Naive thymus-derived CD4-positive, alpha-beta T cell (primary cell): Measurements from ENCODE around the gene METAP1D. TPM values are rescaled to one million over a fixed set of nuclear protein-coding genes. Genes with fewer than 3 reads are reported as not detected.

Experiments used
- ATAC-seq: fragments of 150-1000 bp; cut with Tn5 transposase; 2 replicates; pipeline ENCODE4 v1.10.0; 2021; ENCODE audit warnings: mild to moderate bottlenecking, moderate library complexity
- CTCF ChIA-PET: fragments of 350-600 bp; sonication (Branson Sonifier 250); formaldehyde crosslinking; loops from one replicate; lab custom pipeline; 2021; ENCODE audit warnings: antibody characterized with exemption; lab: Charles Lee
- POLR2A ChIA-PET: fragments of 350-600 bp; sonication (Branson Sonifier 250); formaldehyde crosslinking; loops from one replicate; lab custom pipeline; 2021; ENCODE audit warnings: antibody characterized with exemption, inconsistent platforms; lab: Charles Lee
- DNase-seq, 9 donors: peaks; one replicate each; pipeline versions ENCODE4 v3.0.0 to v3.0.0-alpha.2; 2020 to 2022; ENCODE audit warnings: mixed read lengths in 1 of 9
- H3K27ac ChIP-seq: one replicate; pipeline ENCODE4 v1.7.0; 2013; ENCODE audit warnings: mild to moderate bottlenecking, low read depth, low read length, moderate library complexity
- H3K27me3 ChIP-seq, 2 donors: one replicate each; pipeline ENCODE4 v1.7.0; 2013; ENCODE audit warnings: low read length in 2 of 2, mild to moderate bottlenecking in 2 of 2, moderate library complexity in 2 of 2; ENCODE audit not compliant: control insufficient read depth in 2 of 2, insufficient read depth in 2 of 2
- H3K36me3 ChIP-seq, 3 experiments: 1 replicate in 2 of 3; 2 replicates in 1 of 3; pipeline ENCODE4 v1.7.0; 2013; ENCODE audit warnings: low read length in 3 of 3, mild to moderate bottlenecking in 3 of 3, moderate library complexity in 1 of 3; ENCODE audit not compliant: insufficient read depth in 3 of 3, control insufficient read depth in 2 of 3
- H3K4me1 ChIP-seq, 2 donors: one replicate each; pipeline ENCODE4 v1.7.0; 2013; ENCODE audit warnings: low read length in 2 of 2, mild to moderate bottlenecking in 2 of 2, moderate library complexity in 1 of 2; ENCODE audit not compliant: control insufficient read depth in 2 of 2, insufficient read depth in 2 of 2
- H3K4me3 ChIP-seq: 2 replicates; pipeline ENCODE4 v1.7.0; 2013; ENCODE audit warnings: mild to moderate bottlenecking, low read length
- H3K9me3 ChIP-seq, 3 experiments: 1 replicate in 2 of 3; 2 replicates in 1 of 3; pipeline ENCODE4 v1.7.0; 2013; ENCODE audit warnings: low read length in 3 of 3; ENCODE audit not compliant: control insufficient read depth in 2 of 3
- H3K27ac Mint-ChIP-seq, 9 donors: one replicate each; pipeline ENCODE4 v1.8.0; 2020 to 2022; ENCODE audit warnings: mixed read lengths in 9 of 9, mild to moderate bottlenecking in 8 of 9, moderate library complexity in 5 of 9, inconsistent platforms in 2 of 9
- H3K27me3 Mint-ChIP-seq, 5 donors: one replicate each; pipeline ENCODE4 v1.8.0; 2021 to 2022; ENCODE audit warnings: mixed read lengths in 5 of 5, mild to moderate bottlenecking in 1 of 5
- H3K36me3 Mint-ChIP-seq, 5 donors: one replicate each; pipeline ENCODE4 v1.8.0; 2020 to 2022; ENCODE audit warnings: mixed read lengths in 5 of 5, mild to moderate bottlenecking in 3 of 5, inconsistent platforms in 1 of 5
- H3K4me1 Mint-ChIP-seq, 7 donors: one replicate each; pipeline ENCODE4 v1.8.0; 2020 to 2022; ENCODE audit warnings: mixed read lengths in 7 of 7, mild to moderate bottlenecking in 3 of 7, inconsistent platforms in 1 of 7
- H3K4me3 Mint-ChIP-seq, 10 donors: one replicate each; pipeline ENCODE4 v1.8.0; 2020 to 2022; ENCODE audit warnings: mild to moderate bottlenecking in 10 of 10, mixed read lengths in 10 of 10, moderate library complexity in 6 of 10, inconsistent platforms in 2 of 10
- H3K9me3 Mint-ChIP-seq, 11 donors: one replicate each; pipeline ENCODE4 v1.8.0; 2020 to 2022; ENCODE audit warnings: mixed read lengths in 11 of 11, mild to moderate bottlenecking in 4 of 11, inconsistent platforms in 1 of 11, moderate library complexity in 1 of 11
- intact Hi-C, 2 donors: fragments of 100-400 bp; cut with micrococcal nuclease; formaldehyde crosslinking; loops; one replicate each; pipeline ENCODE4 v1.15.1; 2023
- polyA plus RNA-seq, 2 donors: library from polyadenylated mRNA; unstranded; fragments of 300-500 nt; fragmentation: Illumina TruSeq; gene quantifications; one replicate each; pipeline ENCODE4 v1.2.3, GENCODE V29; 2021
- total RNA-seq, 6 experiments: library from RNA in 5 of 6; stranded (reverse) in 5 of 6; gene quantifications; 1 replicate in 5 of 6; 2 replicates in 1 of 6; pipeline ENCODE4 v1.2.3 and lab custom pipeline; 2021 to 2026

METAP1D gene
- total and polyA plus RNA-seq, 7 experiments from 2014 or later: 3.3 to 12.2 (median 5.6) TPM

- Mint-ChIP-seq H3K4me3 (peak overlapping the region; percentile 38 to 84 (median 76)), H3K27me3 (peaks cover 64 to 87% (median 72%) of the 10 kb centered on the region in 5 donors), H3K36me3 (peaks cover 0 to 8% (median 4%) of the 10 kb centered on the region in 5 donors), H3K27ac (peak overlapping the region in 4 of 9 donors; percentile 40 to 89 (median 56)), H3K4me1 (peaks cover 23 to 62% (median 46%) of the 10 kb centered on the region in 7 donors), H3K9me3 (peaks cover 0 to 16% (median 2%) of the 10 kb centered on the region in 11 donors)
- peaks cover 61 to 93% of the 10 kb centered on the region in 2 donors for H3K27me3 ChIP-seq
- peaks cover 42 to 67% of the 10 kb centered on the region in 2 donors for H3K4me1 ChIP-seq
- ChIA-PET POLR2A (interaction anchor here (0.6 to 2.6 kb wide), 4 partner anchors 9 to 357 kb away, joined by 3 to 10 read pairs (median 3); no protein-coding TSS in a partner anchor), CTCF (interaction anchor here (0.9 to 2.0 kb wide), 2 partner anchors 365 to 617 kb away, joined by 3 to 7 read pairs; no protein-coding TSS in a partner anchor)
- intact Hi-C loops: loop anchor here in 1 of 2 donors (5.0 kb wide), 1 partner anchor 1275 kb away; no protein-coding TSS in a partner anchor
- peaks cover 0 to 3% (median 0%) of the 10 kb centered on the region in 3 experiments for H3K9me3 ChIP-seq
- peak in 4 of 9 donors; percentile 15 to 34 (median 29) for DNase-seq
- no peak overlapping the region for H3K27ac ChIP-seq
- no peak for ATAC-seq
- H3K36me3 ChIP-seq: no peaks in the 10 kb centered on the region
- H3K4me3 ChIP-seq: peak overlapping the region; percentile 25
Observed at GRCh38 chr2:172096626-172097547, 97.1 kb downstream of the METAP1D start.

DNA sequence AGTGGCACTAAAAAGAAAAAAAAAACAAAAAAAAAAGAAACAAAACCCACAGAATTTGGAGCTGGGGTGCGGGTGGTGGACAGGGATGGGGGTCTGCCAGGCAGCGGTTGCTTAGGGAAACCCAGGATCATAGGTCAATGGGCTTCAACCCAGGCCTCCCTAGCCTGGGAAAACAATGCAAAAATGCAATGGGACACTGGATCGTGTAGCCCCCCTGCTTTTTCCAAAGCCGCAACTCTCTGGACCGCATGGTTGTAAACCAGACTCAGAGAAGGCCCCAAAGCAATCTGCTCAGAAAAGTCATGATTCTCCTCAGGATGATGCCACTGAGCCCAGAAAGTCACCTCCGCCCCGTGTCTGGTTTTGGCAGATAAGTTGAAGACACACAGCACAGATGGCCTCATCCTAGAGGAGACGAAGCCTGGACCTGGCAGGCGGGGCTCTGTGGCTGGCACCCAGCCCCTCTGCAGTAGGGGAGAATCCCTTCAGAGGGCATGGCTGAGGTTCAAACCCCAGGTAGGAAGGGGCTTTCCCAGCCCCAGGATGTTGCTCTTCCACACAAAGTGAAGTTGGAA, 97.9 kb downstream of the METAP1D start:
- ATAC-seq: no peak
- H3K27me3 ChIP-seq: peaks cover 60 to 87% of the 10 kb centered on the region in 2 donors
- Mint-ChIP-seq H3K4me3 (peak overlapping the region in 8 of 10 donors; percentile 10 to 84 (median 52)), H3K9me3 (peaks cover 0 to 12% (median 2%) of the 10 kb centered on the region in 11 donors), H3K4me1 (peaks cover 28 to 69% (median 51%) of the 10 kb centered on the region in 7 donors), H3K36me3 (peaks cover 0 to 8% (median 4%) of the 10 kb centered on the region in 5 donors), H3K27me3 (peaks cover 64 to 86% (median 69%) of the 10 kb centered on the region in 5 donors), H3K27ac (peak overlapping the region in 1 of 9 donors; percentile 52)
- peaks cover 0 to 3% (median 0%) of the 10 kb centered on the region in 3 experiments for H3K9me3 ChIP-seq
- no peak overlapping the region for H3K4me3 ChIP-seq
- H3K4me1 ChIP-seq: peaks cover 44 to 70% of the 10 kb centered on the region in 2 donors
- CTCF ChIA-PET: no interaction called here
- no peak overlapping the region for H3K27ac ChIP-seq
- peak in 1 of 9 donors; percentile 16 for DNase-seq
- POLR2A ChIA-PET: interaction anchor here (0.6 to 1.0 kb wide), 2 partner anchors 10 to 356 kb away, joined by 3 read pairs; no protein-coding TSS in a partner anchor
- intact Hi-C loops: loop anchor here in 1 of 2 donors (5.0 kb wide), 1 partner anchor 1275 kb away; no protein-coding TSS in a partner anchor
- H3K36me3 ChIP-seq: no peaks in the 10 kb centered on the region

GRCh38 chr2:172098287-172098649, 98.5 kb downstream of the METAP1D start:
- H3K36me3 ChIP-seq: no peaks in the 10 kb centered on the region
- peak overlapping the region in 6 of 9 donors; percentile 3 to 75 (median 52) for H3K27ac Mint-ChIP-seq
- H3K36me3 Mint-ChIP-seq: peaks cover 0 to 6% (median 4%) of the 10 kb centered on the region in 5 donors
- H3K9me3 Mint-ChIP-seq: peaks cover 0 to 11% (median 2%) of the 10 kb centered on the region in 11 donors
- ATAC-seq: no peak
- ChIA-PET POLR2A (interaction anchor here (2.0 to 2.3 kb wide), 2 partner anchors 10 to 16 kb away, joined by 6 to 12 read pairs; no protein-coding TSS in a partner anchor), CTCF (interaction anchor here (0.8 to 1.4 kb wide), 2 partner anchors 15 kb away, joined by 3 to 4 read pairs; no protein-coding TSS in a partner anchor)
- intact Hi-C loops: loop anchor here in 1 of 2 donors (5.0 kb wide), 1 partner anchor 1276 kb away; no protein-coding TSS in a partner anchor
- peaks cover 0 to 3% (median 0%) of the 10 kb centered on the region in 3 experiments for H3K9me3 ChIP-seq
- peaks cover 62 to 85% (median 68%) of the 10 kb centered on the region in 5 donors for H3K27me3 Mint-ChIP-seq
- peak overlapping the region; percentile 6 to 62 (median 52) for H3K4me3 Mint-ChIP-seq
- no peak overlapping the region for H3K4me3 ChIP-seq
- peaks cover 58 to 81% of the 10 kb centered on the region in 2 donors for H3K27me3 ChIP-seq
- H3K4me1 ChIP-seq: peaks cover 50 to 77% of the 10 kb centered on the region in 2 donors
- peak in 1 of 9 donors; percentile 10 for DNase-seq
- no peak overlapping the region for H3K27ac ChIP-seq
- H3K4me1 Mint-ChIP-seq: peaks cover 28 to 71% (median 52%) of the 10 kb centered on the region in 7 donors

- Mint-ChIP-seq H3K4me1 (peaks cover 31 to 73% (median 52%) of the 10 kb centered on the region in 7 donors), H3K36me3 (peaks cover 0 to 6% (median 4%) of the 10 kb centered on the region in 5 donors), H3K9me3 (peaks cover 0 to 10% (median 2%) of the 10 kb centered on the region in 11 donors), H3K27ac (peak overlapping the region in 7 of 9 donors; percentile 3 to 75 (median 48)), H3K27me3 (peaks cover 62 to 85% (median 68%) of the 10 kb centered on the region in 5 donors), H3K4me3 (peak overlapping the region; percentile 6 to 62 (median 52))
- CTCF ChIA-PET: interaction anchor here (0.8 to 1.4 kb wide), 2 partner anchors 14 to 16 kb away, joined by 3 to 4 read pairs; no protein-coding TSS in a partner anchor
- H3K4me3 ChIP-seq: no peak overlapping the region
- no peaks in the 10 kb centered on the region for H3K36me3 ChIP-seq
- peak; percentile 18 for ATAC-seq
- H3K27ac ChIP-seq: no peak overlapping the region
- POLR2A ChIA-PET: interaction anchor here (2.0 to 2.3 kb wide), 2 partner anchors 11 to 17 kb away, joined by 6 to 12 read pairs; no protein-coding TSS in a partner anchor
- H3K9me3 ChIP-seq: peaks cover 0 to under 1% (median 0%) of the 10 kb centered on the region in 3 experiments
- peaks cover 54 to 80% of the 10 kb centered on the region in 2 donors for H3K27me3 ChIP-seq
- intact Hi-C loops: loop anchor here in 1 of 2 donors (5.0 kb wide), 1 partner anchor 1277 kb away; no protein-coding TSS in a partner anchor
- H3K4me1 ChIP-seq: peaks cover 56 to 79% of the 10 kb centered on the region in 2 donors
- peak in 5 of 9 donors; percentile 15 to 69 (median 24) for DNase-seq
Observed at GRCh38 chr2:172098650-172099471, 99.1 kb downstream of the METAP1D start.

DNA sequence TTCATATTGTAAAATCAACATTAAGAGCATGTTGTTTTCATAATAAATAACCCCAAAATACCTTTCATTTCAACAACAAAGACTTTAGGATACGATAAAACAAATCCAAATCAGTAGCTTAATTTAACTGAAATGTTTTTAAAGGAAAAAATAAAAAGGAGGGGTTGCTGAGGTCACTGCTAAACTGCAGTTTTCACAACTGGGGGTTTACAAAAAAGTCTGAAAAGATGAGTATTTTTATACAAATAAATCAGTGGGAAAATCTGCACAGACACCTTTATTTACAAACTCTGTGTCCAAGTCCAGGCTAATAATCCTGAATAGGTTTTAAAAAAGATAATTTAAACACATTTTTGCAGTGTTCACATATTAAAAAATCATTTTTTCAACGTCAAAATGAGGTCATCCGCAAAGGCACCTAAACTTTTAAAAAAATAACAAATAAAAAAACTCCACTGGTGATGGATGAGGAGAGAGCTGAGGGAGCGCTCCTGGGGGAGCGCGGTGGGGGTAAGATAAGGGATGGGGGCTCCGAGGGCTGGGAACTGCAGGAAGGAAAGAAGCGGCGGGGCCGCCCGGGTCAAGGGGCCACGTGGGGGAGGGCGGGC, 99.8 kb downstream of the METAP1D start:
- Mint-ChIP-seq H3K27me3 (peaks cover 65 to 88% (median 69%) of the 10 kb centered on the region in 5 donors), H3K36me3 (peaks cover 0 to 6% (median 4%) of the 10 kb centered on the region in 5 donors), H3K27ac (peak overlapping the region in 1 of 9 donors; percentile 9), H3K9me3 (peaks cover 0 to 14% (median 2%) of the 10 kb centered on the region in 11 donors), H3K4me3 (peak overlapping the region in 2 of 10 donors; percentile 21 to 50), H3K4me1 (peaks cover 36 to 72% (median 53%) of the 10 kb centered on the region in 7 donors)
- H3K36me3 ChIP-seq: no peaks in the 10 kb centered on the region
- POLR2A ChIA-PET: interaction anchor here (2.0 to 2.3 kb wide), 2 partner anchors 12 to 18 kb away, joined by 6 to 12 read pairs; no protein-coding TSS in a partner anchor
- ATAC-seq (no peak), DNase-seq (no peak)
- H3K27me3 ChIP-seq: peaks cover 50 to 81% of the 10 kb centered on the region in 2 donors
- no peak overlapping the region for H3K27ac ChIP-seq
- intact Hi-C loops: loop anchor here (5.0 to 10.0 kb wide), 11 partner anchors 157 to 1865 kb away; partner anchors contain the start of genes DYNC1I2 (in 1 of the 2), HAT1 (in 1 of the 2), PDK1 (in 1 of the 2) and SLC25A12 (in 1 of the 2)
- CTCF ChIA-PET: interaction anchor here (1.4 kb wide), 1 partner anchor 14 kb away, joined by 3 read pairs; no protein-coding TSS in a partner anchor
- no peaks in the 10 kb centered on the region for H3K9me3 ChIP-seq
- H3K4me3 ChIP-seq: no peak overlapping the region
- H3K4me1 ChIP-seq: peaks cover 58 to 78% of the 10 kb centered on the region in 2 donors
